HEK293 (cell line): Measurements from ENCODE around the gene MAB21L3.

Experiments used
- CTCF ChIA-PET: fragments of 350-600 bp; formaldehyde crosslinking; extraction: SDS; loops from one replicate; lab custom pipeline; 2021; ENCODE audit warnings: antibody characterized with exemption; lab: Yijun Ruan, JAX
- POLR2A ChIA-PET: fragments of 300-600 bp; formaldehyde crosslinking; extraction: SDS; loops from one replicate; lab custom pipeline; 2020; ENCODE audit warnings: antibody characterized with exemption, inconsistent platforms; lab: Yijun Ruan, JAX
- H3K27ac ChIP-seq: fragments of 200-500 bp; sonication (Bioruptor generic); 2 replicates; pipeline ENCODE4 v1.5.1; 2014; ENCODE audit warnings: low read depth, low read length, control low read depth, inconsistent platforms; ENCODE audit errors: extremely low read depth
- H3K36me3 ChIP-seq, 2 experiments: fragments of 200-500 bp in 1 of 2; sonication (Bioruptor generic) in 1 of 2; 1 replicate in 1 of 2; 2 replicates in 1 of 2; pipeline ENCODE4 v1.5.1; 2014 to 2017; ENCODE audit warnings: inconsistent platforms in 2 of 2, low read length in 2 of 2; ENCODE audit not compliant: control insufficient read depth in 2 of 2, insufficient read depth in 1 of 2
- H3K4me1 ChIP-seq: fragments of 200-500 bp; sonication (Bioruptor generic); 2 replicates; pipeline ENCODE4 v1.5.1; 2014; ENCODE audit warnings: mild to moderate bottlenecking, low read length, inconsistent platforms; ENCODE audit not compliant: control insufficient read depth, insufficient read depth
- H3K4me3 ChIP-seq: 2 replicates; pipeline ENCODE4 v1.5.1; 2011; ENCODE audit warnings: low read depth, mild to moderate bottlenecking, control low read depth, low read length, moderate library complexity
- H3K9me3 ChIP-seq: fragments of 200-500 bp; sonication (Bioruptor generic); 2 replicates; pipeline ENCODE4 v1.5.1; 2014; ENCODE audit warnings: low read depth, low read length, inconsistent platforms; ENCODE audit not compliant: control insufficient read depth, insufficient read depth
- KLF9 ChIP-seq: fragments of 450-650 bp; formaldehyde crosslinking; IDR thresholded peaks from 2 replicates; pipeline ENCODE4 v1.5.1; 2016; ENCODE audit warnings: missing biosample characterization, missing genetic modification characterization, low read depth
- MEIS1 ChIP-seq: sonication (generic); formaldehyde crosslinking; IDR thresholded peaks from 2 replicates; pipeline ENCODE4 v1.8.1; 2022; ENCODE audit warnings: missing genetic modification reagents, mild to moderate bottlenecking, borderline replicate concordance
- OVOL3 ChIP-seq: fragments of 450-650 bp; formaldehyde crosslinking; IDR thresholded peaks from 2 replicates; pipeline ENCODE4 v1.5.1; 2016; ENCODE audit warnings: missing biosample characterization, missing genetic modification characterization
- SALL2 ChIP-seq: fragments of 450-650 bp; formaldehyde crosslinking; IDR thresholded peaks from 2 replicates; pipeline ENCODE4 v1.5.0; 2017; ENCODE audit warnings: missing biosample characterization, mild to moderate bottlenecking, missing genetic modification characterization, borderline replicate concordance
- SETDB1 ChIP-seq: IDR thresholded peaks from one replicate; pipeline ENCODE4 v1.6.1; 2017; ENCODE audit warnings: mild to moderate bottlenecking, low read length, moderate library complexity, mixed read lengths; ENCODE audit not compliant: insufficient read length
- YY2 ChIP-seq: fragments of 450-650 bp; formaldehyde crosslinking; IDR thresholded peaks from 2 replicates; pipeline ENCODE4 v1.5.1; 2016; ENCODE audit warnings: missing biosample characterization, missing genetic modification characterization
- ZNF133 ChIP-seq: fragments of 450-650 bp; formaldehyde crosslinking; IDR thresholded peaks from 2 replicates; pipeline ENCODE4 v1.5.1; 2016; ENCODE audit warnings: missing biosample characterization, missing genetic modification characterization
- ZNF148 ChIP-seq: fragments of 450-650 bp; formaldehyde crosslinking; IDR thresholded peaks from 2 replicates; pipeline ENCODE4 v1.5.0; 2017; ENCODE audit warnings: missing biosample characterization, missing genetic modification characterization, borderline replicate concordance
- ZNF214 ChIP-seq: fragments of 450-650 bp; formaldehyde crosslinking; IDR thresholded peaks from 2 replicates; pipeline ENCODE4 v1.5.1; 2017; ENCODE audit warnings: missing biosample characterization, mild to moderate bottlenecking, missing genetic modification characterization, borderline replicate concordance
- ZNF223 ChIP-seq: fragments of 450-650 bp; formaldehyde crosslinking; IDR thresholded peaks from 2 replicates; pipeline ENCODE4 v1.5.1; 2016; ENCODE audit warnings: missing biosample characterization, missing genetic modification characterization
- ZNF24 ChIP-seq: fragments of 450-650 bp; formaldehyde crosslinking; IDR thresholded peaks from 2 replicates; pipeline ENCODE4 v1.5.1; 2016; ENCODE audit warnings: missing biosample characterization, missing genetic modification characterization
- ZNF248 ChIP-seq: fragments of 450-650 bp; formaldehyde crosslinking; IDR thresholded peaks from 2 replicates; pipeline ENCODE4 v1.5.1; 2017; ENCODE audit warnings: missing biosample characterization, missing genetic modification characterization
- ZNF324 ChIP-seq: fragments of 450-650 bp; formaldehyde crosslinking; IDR thresholded peaks from 2 replicates; pipeline ENCODE4 v1.5.1; 2016; ENCODE audit warnings: missing biosample characterization, missing genetic modification characterization
- ZNF37A ChIP-seq: fragments of 450-650 bp; IDR thresholded peaks from 2 replicates; pipeline ENCODE4 v1.5.1; 2018; ENCODE audit warnings: missing biosample characterization, missing genetic modification characterization
- ZNF600 ChIP-seq: fragments of 450-650 bp; formaldehyde crosslinking; IDR thresholded peaks from 2 replicates; pipeline ENCODE4 v1.5.1; 2016; ENCODE audit warnings: missing biosample characterization, missing genetic modification characterization
- ZNF626 ChIP-seq: fragments of 450-650 bp; sonication (Bioruptor Pico); formaldehyde crosslinking; IDR thresholded peaks from 2 replicates; pipeline ENCODE4 v1.5.1; 2018; ENCODE audit warnings: missing biosample characterization, missing genetic modification characterization, inconsistent platforms
- ZNF701 ChIP-seq: fragments of 450-650 bp; formaldehyde crosslinking; IDR thresholded peaks from 2 replicates; pipeline ENCODE4 v1.5.1; 2016; ENCODE audit warnings: missing biosample characterization, missing genetic modification characterization
- ZSCAN4 ChIP-seq: fragments of 450-650 bp; formaldehyde crosslinking; IDR thresholded peaks from 2 replicates; pipeline ENCODE4 v1.5.1; 2017; ENCODE audit warnings: missing biosample characterization, missing genetic modification characterization
- TF ChIP-seq, protein P1 (sequence below): fragments of 450-650 bp; formaldehyde crosslinking; IDR thresholded peaks from 2 replicates; pipeline ENCODE4 v1.5.1; 2017; ENCODE audit warnings: missing biosample characterization, missing genetic modification characterization
- TF ChIP-seq, protein P2 (sequence below): fragments of 450-650 bp; formaldehyde crosslinking; IDR thresholded peaks from 2 replicates; pipeline ENCODE4 v1.5.1; 2016; ENCODE audit warnings: missing biosample characterization, missing genetic modification characterization, low read depth
- TF ChIP-seq, protein P3 (sequence below): fragments of 450-650 bp; formaldehyde crosslinking; IDR thresholded peaks from 2 replicates; pipeline ENCODE4 v1.5.1; 2016; ENCODE audit warnings: missing biosample characterization, missing genetic modification characterization

MAB21L3 gene

DNA sequence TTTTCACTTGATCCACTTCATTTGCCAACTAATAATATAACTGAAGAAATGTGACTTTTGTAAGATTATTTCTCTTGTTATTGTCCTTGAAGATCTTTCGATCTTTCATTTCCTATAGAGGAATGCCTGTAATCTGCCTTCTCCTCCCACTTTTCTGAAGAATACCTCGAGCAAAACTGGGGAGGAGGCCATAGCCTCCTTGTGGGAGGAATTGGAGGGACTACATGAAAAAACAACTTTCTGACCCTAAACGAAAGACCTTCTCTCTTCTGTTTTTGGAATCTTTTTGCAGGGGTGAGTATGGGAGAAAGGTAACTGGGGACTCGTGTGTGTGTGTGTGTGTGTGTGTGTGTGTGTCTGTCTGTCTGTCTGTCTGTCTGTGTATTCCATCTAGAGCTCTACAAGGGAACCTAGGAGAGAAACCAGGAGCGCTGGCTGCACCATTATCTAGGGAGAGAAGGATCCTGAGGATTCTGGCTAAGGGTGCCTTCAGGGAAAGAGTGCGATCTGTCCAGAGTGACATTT, 32.4 kb upstream of the MAB21L3 start:
- no peaks in the 10 kb centered on the region for H3K9me3 ChIP-seq
- no peak overlapping the region for H3K4me3 ChIP-seq
- H3K27ac ChIP-seq: no peak overlapping the region
- no peak for TF ChIP-seq ZNF133 (tag by site-specific recombination)
- no peak for TF ChIP-seq ZNF626
- no peak for TF ChIP-seq MEIS1 (CRISPR knock-in tag)
- TF ChIP-seq ZNF37A (tag by site-specific recombination): no peak
- TF ChIP-seq YY2 (tag by site-specific recombination): no peak
- H3K4me1 ChIP-seq: no peaks in the 10 kb centered on the region
- peaks cover 0 to 3% of the 10 kb centered on the region in 2 experiments; a peak in 1 of 3 replicates for H3K36me3 ChIP-seq
- POLR2A ChIA-PET: no interaction called here
- CTCF ChIA-PET: no interaction called here

- no peaks in the 10 kb centered on the region for H3K36me3 ChIP-seq
These were observed 23.6 kb upstream of the MAB21L3 start for GRCh38 chr1:116087628-116088027.

DNA sequence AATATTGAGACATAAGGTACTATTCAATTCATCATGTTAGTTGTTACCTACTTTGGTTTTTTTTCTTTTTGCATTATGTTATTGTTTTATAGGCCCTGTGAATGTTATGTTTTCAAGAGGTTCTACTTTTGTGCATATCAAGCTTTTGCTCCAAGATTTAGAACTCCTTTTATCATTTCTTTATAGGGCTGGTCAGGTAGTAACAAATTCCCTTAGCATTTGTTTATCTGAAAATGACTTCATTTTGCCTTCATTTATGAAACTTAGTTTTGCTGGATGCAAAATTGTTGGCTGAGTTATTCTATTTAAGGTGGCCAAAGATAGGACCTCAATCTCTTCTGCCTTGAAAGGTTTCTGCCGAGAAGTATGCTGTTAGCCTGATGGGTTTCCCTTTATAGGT, 21.3 kb upstream of the MAB21L3 start:
- H3K27ac ChIP-seq: no peak overlapping the region
- no peaks in the 10 kb centered on the region for H3K9me3 ChIP-seq
- H3K36me3 ChIP-seq: no peaks in the 10 kb centered on the region
- H3K4me3 ChIP-seq: no peak overlapping the region
- H3K4me1 ChIP-seq: no peaks in the 10 kb centered on the region
- ChIA-PET POLR2A (no interaction called here), CTCF (no interaction called here)
- TF ChIP-seq SETDB1: peak; percentile 94
- no peak for TF ChIP-seq ZNF248 (tag by site-specific recombination)

More at GRCh38 chr1:116087628-116088027, 23.6 kb upstream of the MAB21L3 start:
- no peak overlapping the region for H3K27ac ChIP-seq
- no peaks in the 10 kb centered on the region for H3K4me1 ChIP-seq
- POLR2A ChIA-PET: no interaction called here
- H3K9me3 ChIP-seq: no peaks in the 10 kb centered on the region
- H3K4me3 ChIP-seq: no peak overlapping the region
- CTCF ChIA-PET: interaction anchor here (1.3 kb wide), 1 partner anchor 412 kb away, joined by 3 read pairs; no protein-coding TSS in a partner anchor
- no peak for TF ChIP-seq KLF9 (tag by site-specific recombination)
- TF ChIP-seq ZNF24 (tag by site-specific recombination): no peak
- no peak for TF ChIP-seq ZNF148 (tag by site-specific recombination)

- CTCF ChIA-PET: no interaction called here
- Histone ChIP-seq H3K27ac (no peak overlapping the region), H3K4me3 (no peak overlapping the region), H3K4me1 (no peaks in the 10 kb centered on the region), H3K36me3 (no peaks in the 10 kb centered on the region), H3K9me3 (no peaks in the 10 kb centered on the region)
- POLR2A ChIA-PET: no interaction called here
- TF ChIP-seq, protein P1, sequence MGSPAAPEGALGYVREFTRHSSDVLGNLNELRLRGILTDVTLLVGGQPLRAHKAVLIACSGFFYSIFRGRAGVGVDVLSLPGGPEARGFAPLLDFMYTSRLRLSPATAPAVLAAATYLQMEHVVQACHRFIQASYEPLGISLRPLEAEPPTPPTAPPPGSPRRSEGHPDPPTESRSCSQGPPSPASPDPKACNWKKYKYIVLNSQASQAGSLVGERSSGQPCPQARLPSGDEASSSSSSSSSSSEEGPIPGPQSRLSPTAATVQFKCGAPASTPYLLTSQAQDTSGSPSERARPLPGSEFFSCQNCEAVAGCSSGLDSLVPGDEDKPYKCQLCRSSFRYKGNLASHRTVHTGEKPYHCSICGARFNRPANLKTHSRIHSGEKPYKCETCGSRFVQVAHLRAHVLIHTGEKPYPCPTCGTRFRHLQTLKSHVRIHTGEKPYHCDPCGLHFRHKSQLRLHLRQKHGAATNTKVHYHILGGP: no peak
- TF ChIP-seq ZNF223 (tag by site-specific recombination): no peak
- no peak for TF ChIP-seq ZNF600 (tag by site-specific recombination)
- no peak for TF ChIP-seq ZNF324 (tag by site-specific recombination)
- no peak for TF ChIP-seq ZSCAN4 (tag by site-specific recombination)
- TF ChIP-seq SALL2 (tag by site-specific recombination): no peak
- TF ChIP-seq, protein P2, sequence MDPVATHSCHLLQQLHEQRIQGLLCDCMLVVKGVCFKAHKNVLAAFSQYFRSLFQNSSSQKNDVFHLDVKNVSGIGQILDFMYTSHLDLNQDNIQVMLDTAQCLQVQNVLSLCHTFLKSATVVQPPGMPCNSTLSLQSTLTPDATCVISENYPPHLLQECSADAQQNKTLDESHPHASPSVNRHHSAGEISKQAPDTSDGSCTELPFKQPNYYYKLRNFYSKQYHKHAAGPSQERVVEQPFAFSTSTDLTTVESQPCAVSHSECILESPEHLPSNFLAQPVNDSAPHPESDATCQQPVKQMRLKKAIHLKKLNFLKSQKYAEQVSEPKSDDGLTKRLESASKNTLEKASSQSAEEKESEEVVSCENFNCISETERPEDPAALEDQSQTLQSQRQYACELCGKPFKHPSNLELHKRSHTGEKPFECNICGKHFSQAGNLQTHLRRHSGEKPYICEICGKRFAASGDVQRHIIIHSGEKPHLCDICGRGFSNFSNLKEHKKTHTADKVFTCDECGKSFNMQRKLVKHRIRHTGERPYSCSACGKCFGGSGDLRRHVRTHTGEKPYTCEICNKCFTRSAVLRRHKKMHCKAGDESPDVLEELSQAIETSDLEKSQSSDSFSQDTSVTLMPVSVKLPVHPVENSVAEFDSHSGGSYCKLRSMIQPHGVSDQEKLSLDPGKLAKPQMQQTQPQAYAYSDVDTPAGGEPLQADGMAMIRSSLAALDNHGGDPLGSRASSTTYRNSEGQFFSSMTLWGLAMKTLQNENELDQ (tag by site-specific recombination): no peak
- TF ChIP-seq OVOL3 (tag by site-specific recombination): no peak
- TF ChIP-seq, protein P3, sequence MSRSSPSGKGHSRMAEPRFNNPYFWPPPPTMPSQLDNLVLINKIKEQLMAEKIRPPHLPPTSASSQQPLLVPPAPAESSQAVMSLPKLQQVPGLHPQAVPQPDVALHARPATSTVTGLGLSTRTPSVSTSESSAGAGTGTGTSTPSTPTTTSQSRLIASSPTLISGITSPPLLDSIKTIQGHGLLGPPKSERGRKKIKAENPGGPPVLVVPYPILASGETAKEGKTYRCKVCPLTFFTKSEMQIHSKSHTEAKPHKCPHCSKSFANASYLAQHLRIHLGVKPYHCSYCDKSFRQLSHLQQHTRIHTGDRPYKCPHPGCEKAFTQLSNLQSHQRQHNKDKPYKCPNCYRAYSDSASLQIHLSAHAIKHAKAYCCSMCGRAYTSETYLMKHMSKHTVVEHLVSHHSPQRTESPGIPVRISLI (tag by site-specific recombination): no peak
- no peak for TF ChIP-seq ZNF701
- no peak for TF ChIP-seq ZNF214
These were observed 20.1 kb upstream of the MAB21L3 start for GRCh38 chr1:116091083-116091482.
